Measurements from ENCODE around the gene CCR9. TPM values are rescaled to one million over a fixed set of nuclear protein-coding genes. Genes with fewer than 3 reads are reported as not detected.
A peak's percentile ranks its signal among the peaks of the same experiment; 100 is the strongest.
"Not testable (repeated sequence)": the region's sequence is repeated elsewhere in the genome, so short reads cannot be mapped to it uniquely, and the experiment has no call there.

The CCR9 gene, protein sequence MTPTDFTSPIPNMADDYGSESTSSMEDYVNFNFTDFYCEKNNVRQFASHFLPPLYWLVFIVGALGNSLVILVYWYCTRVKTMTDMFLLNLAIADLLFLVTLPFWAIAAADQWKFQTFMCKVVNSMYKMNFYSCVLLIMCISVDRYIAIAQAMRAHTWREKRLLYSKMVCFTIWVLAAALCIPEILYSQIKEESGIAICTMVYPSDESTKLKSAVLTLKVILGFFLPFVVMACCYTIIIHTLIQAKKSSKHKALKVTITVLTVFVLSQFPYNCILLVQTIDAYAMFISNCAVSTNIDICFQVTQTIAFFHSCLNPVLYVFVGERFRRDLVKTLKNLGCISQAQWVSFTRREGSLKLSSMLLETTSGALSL
- polyA plus RNA-seq (2012; ENCODE audit: low read depth, missing spikeins), result 1.7 TPM

DNA sequence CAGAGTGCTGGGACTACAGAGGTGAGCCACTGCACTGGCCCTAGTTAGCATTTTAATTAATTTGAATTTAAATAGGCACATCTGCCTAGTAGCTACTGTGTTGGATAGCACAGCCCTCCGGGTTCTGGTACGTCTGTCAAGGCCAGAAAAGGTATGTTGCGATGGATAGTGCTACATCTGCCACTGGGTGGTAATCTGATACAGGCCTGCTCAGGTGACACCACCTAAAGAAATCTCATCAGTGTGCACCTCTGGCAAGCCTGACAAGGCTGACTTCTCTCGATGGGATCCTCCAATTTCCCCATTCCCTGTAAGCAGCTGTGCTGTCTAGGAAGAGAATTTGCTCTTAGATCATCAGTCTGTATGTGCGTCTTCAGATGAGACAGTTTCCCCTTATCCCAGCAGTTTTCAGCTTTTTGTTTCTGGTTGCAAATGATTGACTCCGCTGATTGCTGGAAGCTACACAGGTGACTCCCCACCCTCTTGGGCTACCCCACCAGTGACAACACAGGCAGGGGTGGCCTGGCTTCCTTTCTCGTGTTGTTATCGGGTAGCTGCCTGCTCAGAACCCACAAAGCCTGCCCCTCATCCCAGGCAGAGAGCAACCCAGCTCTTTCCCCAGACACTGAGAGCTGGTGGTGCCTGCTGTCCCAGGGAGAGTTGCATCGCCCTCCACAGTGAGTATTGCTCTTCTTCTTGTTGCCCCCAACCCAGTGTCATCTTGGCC lies at the start of gene CCR9:
CCR9 (plus strand) TSS at position 565 of the 727 bp plus-strand sequence. CDS start 8,391 bp downstream, outside the sequence.
- DNase-seq (ENCODE audit: insufficient read length, low spot score) (no peak), FAIRE-seq (no peak)
- TF ChIP-seq PAX5 (IDR thresholded peaks at IDR 0.05; ENCODE audit: insufficient read depth, low read length, severe bottlenecking) (no peak), SPI1 (IDR thresholded peaks at IDR 0.05; ENCODE audit: low read depth, low read length) (no peak)

DNA sequence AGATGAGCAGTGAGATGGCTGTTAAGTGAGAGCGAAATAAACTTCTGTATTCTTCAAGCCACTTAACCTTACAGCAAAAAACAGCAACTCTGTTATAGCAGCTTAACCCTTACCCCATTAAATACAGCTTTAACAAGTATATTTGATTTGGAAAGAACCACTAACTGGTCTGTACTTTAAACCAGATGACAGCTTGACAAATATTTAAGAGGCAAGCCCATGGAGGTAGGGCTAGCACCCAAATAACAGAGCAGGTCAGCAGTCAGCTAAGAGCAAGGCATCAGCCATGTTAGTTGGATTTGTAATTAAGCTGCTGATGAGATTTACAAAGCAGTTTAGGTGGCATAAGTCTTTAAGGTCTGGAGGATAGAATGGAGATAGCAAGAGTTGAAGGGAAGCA lies 47.9 kb upstream of the CCR9 start:
- no peak for TF ChIP-seq POLR2AphosphoS5 (IDR thresholded peaks at IDR 0.05; ENCODE audit: low read depth, low read length)
- TF ChIP-seq POLR2A (IDR thresholded peaks at IDR 0.05; ENCODE audit: low read depth, low read length), result no peak
- no peak for TF ChIP-seq POU2F2 (IDR thresholded peaks at IDR 0.05; ENCODE audit: low read depth, low read length)
- TF ChIP-seq SPI1 (IDR thresholded peaks at IDR 0.05; ENCODE audit: low read depth, low read length), result no peak
- TF ChIP-seq PAX5 (IDR thresholded peaks at IDR 0.05; ENCODE audit: insufficient read depth, low read length, severe bottlenecking), result no peak
- no peak for TF ChIP-seq TAF1 (IDR thresholded peaks at IDR 0.05; ENCODE audit: low read depth, low read length)
- DNase-seq (ENCODE audit: insufficient read length, low spot score) (no peak), FAIRE-seq (no peak)

DNA sequence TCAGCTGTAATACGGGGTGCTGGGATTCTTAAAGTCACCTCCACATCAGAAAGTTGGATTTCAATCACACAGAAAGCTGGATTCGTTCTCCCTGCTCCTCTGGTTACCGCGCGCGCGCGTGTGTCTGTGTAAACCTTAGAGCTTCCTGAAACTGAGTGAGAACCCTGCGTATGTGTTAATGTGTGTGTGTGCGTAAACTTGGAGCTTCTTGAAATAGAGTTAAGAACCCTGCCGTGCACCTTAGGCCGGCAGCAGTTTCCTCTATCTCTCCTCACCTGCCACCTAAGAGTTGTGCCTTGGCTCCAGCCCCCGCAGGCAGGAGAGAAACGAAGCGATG lies 45.0 kb upstream of the CCR9 start:
- FAIRE-seq (no peak), DNase-seq (ENCODE audit: insufficient read length, low spot score) (no peak)
- no peak for TF ChIP-seq TAF1 (IDR thresholded peaks at IDR 0.05; ENCODE audit: low read depth, low read length)
- no peak for TF ChIP-seq POU2F2 (IDR thresholded peaks at IDR 0.05; ENCODE audit: low read depth, low read length)
- TF ChIP-seq PAX5 (IDR thresholded peaks at IDR 0.05; ENCODE audit: insufficient read depth, low read length, severe bottlenecking), result no peak
- TF ChIP-seq SPI1 (IDR thresholded peaks at IDR 0.05; ENCODE audit: low read depth, low read length), result no peak
- no peak for TF ChIP-seq POLR2A (IDR thresholded peaks at IDR 0.05; ENCODE audit: low read depth, low read length)
- TF ChIP-seq POLR2AphosphoS5 (IDR thresholded peaks at IDR 0.05; ENCODE audit: low read depth, low read length), result no peak

DNA sequence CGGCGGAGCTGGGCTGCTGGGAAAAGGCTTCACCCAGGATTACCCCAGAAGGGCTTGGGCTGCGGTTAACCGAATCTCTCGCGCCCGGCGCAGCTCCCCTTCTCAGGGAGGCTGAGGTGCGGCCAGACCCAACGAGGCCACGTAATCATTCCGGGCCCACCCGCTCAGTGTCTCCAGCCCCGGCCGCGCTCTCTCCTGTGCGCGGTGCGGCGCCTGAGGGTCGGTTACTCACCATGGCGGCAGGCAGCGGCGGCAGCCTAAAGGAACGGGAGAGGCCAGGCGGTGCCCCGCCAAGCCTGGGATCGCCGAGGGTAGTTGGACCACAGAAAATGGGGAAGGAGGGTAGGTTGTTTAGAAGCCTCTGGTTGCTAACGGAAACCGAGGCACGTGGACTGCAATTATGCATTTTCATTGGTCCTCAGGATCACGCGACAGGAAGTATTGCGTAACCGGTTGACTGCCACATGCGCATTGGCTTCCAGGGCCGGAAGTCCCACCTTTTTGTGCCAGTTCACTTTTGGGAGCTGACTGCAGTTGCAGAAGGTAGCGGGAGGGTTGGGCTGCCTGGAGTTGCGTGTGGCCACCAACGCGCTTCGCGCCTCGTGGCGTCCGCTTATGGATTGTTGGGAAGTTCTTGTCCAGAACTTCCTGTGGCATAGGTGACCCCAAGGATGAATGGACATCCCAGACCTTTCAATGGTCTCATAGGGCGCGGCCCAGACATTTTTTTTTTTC lies 44.4 kb upstream of the CCR9 start, which contains the start of gene LZTFL1:
LZTFL1 (minus strand) TSS at position 363 of the 735 bp plus-strand sequence; CDS start at position 235, 128 bp downstream.
- DNase-seq (ENCODE audit: insufficient read length, low spot score), result peak; percentile 71
- TF ChIP-seq POU2F2 (IDR thresholded peaks at IDR 0.05; ENCODE audit: low read depth, low read length) (peak; percentile 97), TAF1 (IDR thresholded peaks at IDR 0.05; ENCODE audit: low read depth, low read length) (peak; percentile 90), POLR2AphosphoS5 (IDR thresholded peaks at IDR 0.05; ENCODE audit: low read depth, low read length) (peak; percentile 84), PAX5 (IDR thresholded peaks at IDR 0.05; ENCODE audit: insufficient read depth, low read length, severe bottlenecking) (no peak), POLR2A (IDR thresholded peaks at IDR 0.05; ENCODE audit: low read depth, low read length) (peak; percentile 80), SPI1 (IDR thresholded peaks at IDR 0.05; ENCODE audit: low read depth, low read length) (peak; percentile 61)
- FAIRE-seq, result peak; percentile 99

DNA sequence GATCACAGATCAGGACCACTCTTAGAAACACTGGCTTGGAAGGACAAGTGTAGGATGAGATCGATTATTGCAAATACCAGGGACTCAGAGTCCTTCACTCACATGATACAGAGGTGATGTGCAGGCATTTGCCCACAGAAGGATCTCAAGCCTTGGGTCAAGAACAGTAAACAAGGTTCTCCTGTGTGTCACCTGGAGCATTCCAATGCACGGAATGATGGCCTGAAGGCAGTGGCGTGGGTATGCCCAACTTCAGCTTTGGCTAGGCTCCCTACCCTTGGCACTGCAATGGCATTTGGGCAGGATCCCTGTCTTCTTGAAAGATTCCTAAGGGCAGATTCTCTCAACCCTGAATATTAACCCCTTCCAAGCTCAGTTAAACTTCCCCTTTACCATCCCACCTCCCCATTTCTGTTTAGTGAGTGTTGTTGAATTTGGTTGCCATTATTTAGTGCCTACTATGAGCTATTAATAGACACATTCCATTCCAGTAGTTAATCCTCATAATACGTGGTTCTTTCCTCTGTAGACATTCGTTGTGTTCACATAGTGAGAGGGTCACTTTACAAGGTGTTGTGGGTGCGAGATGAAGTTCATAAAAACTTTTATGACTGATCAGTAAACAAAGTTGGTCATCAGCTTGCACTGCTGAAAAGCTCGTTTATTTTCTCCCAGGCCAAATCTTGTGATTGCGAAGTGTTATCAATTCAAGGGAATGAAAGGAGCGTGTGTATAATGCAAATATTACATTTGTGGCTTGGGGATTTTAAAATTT lies 43.3 kb upstream of the CCR9 start:
- FAIRE-seq (peak; percentile 5), DNase-seq (ENCODE audit: insufficient read length, low spot score) (no peak)
- TF ChIP-seq PAX5 (IDR thresholded peaks at IDR 0.05; ENCODE audit: insufficient read depth, low read length, severe bottlenecking) (no peak), TAF1 (IDR thresholded peaks at IDR 0.05; ENCODE audit: low read depth, low read length) (no peak), SPI1 (IDR thresholded peaks at IDR 0.05; ENCODE audit: low read depth, low read length) (no peak), POLR2AphosphoS5 (IDR thresholded peaks at IDR 0.05; ENCODE audit: low read depth, low read length) (no peak), POU2F2 (IDR thresholded peaks at IDR 0.05; ENCODE audit: low read depth, low read length) (no peak), POLR2A (IDR thresholded peaks at IDR 0.05; ENCODE audit: low read depth, low read length) (no peak)

DNA sequence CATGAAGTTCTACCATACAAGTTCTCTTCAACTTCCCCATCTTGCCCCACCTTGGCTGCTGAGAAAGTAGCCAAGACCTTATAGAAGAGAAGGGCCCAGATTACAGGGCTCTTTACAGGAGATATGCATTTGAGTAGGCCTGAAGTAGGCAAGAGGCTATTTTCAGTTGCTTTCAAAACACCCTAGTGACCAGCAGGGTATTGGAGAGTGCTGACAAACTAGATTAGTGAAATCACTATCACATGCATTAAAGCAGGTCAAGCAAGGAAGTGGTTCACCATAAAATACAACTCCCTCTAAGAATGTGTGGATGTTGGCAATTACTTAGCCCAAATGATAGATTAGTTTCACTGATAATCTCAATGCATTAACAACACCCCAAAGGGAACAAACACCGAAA lies 41.7 kb upstream of the CCR9 start:
- TF ChIP-seq TAF1 (IDR thresholded peaks at IDR 0.05; ENCODE audit: low read depth, low read length) (no peak), SPI1 (IDR thresholded peaks at IDR 0.05; ENCODE audit: low read depth, low read length) (peak; percentile 42; the same call in 1 of the 2 replicates)
- FAIRE-seq (no peak), DNase-seq (ENCODE audit: insufficient read length, low spot score) (no peak)

DNA sequence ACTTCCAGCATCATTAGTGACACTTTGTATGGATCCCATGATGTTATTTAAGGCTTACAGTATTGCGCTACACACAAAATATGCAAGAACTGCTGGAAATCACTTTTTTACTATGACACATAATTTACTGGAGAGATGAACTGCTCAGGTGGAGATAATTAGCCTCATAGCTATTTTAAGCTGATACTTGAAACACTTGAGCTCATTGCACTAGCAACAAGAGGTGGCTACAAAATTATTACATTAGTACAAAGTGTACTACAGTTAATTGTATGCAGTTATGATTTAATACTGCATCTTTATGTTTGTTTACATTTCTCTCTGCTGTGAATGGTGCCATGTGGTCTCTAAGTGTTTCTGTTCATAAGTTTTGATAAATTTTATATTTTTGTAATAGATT lies 38.0 kb upstream of the CCR9 start:
- TF ChIP-seq POU2F2 (IDR thresholded peaks at IDR 0.05; ENCODE audit: low read depth, low read length) (no peak), POLR2AphosphoS5 (IDR thresholded peaks at IDR 0.05; ENCODE audit: low read depth, low read length) (no peak), TAF1 (IDR thresholded peaks at IDR 0.05; ENCODE audit: low read depth, low read length) (no peak), POLR2A (IDR thresholded peaks at IDR 0.05; ENCODE audit: low read depth, low read length) (no peak), SPI1 (IDR thresholded peaks at IDR 0.05; ENCODE audit: low read depth, low read length) (no peak), PAX5 (IDR thresholded peaks at IDR 0.05; ENCODE audit: insufficient read depth, low read length, severe bottlenecking) (no peak)
- no peak for DNase-seq (ENCODE audit: insufficient read length, low spot score)
- no peak for FAIRE-seq

DNA sequence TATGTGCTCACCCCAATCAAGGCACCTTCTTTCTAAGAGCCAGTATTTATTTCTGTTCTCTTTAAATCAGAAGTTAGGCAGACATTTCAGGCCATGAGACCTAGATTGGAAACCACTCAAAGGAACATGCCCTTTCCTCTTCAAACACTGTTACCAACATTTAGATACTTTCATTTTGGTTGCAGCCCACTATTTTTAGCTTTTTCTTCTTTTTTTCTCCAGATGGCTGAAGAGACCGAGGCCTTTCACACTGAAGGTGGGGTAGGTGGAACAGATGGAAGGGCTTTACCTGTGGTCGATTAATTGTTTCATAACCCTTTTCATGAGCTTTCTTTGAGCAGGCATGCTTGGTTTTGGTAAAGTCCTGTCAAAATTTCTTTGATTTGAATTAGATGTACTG lies 33.5 kb upstream of the CCR9 start:
- FAIRE-seq, result peak; percentile 70
- TF ChIP-seq POU2F2 (IDR thresholded peaks at IDR 0.05; ENCODE audit: low read depth, low read length), result no peak
- no peak for DNase-seq (ENCODE audit: insufficient read length, low spot score)

DNA sequence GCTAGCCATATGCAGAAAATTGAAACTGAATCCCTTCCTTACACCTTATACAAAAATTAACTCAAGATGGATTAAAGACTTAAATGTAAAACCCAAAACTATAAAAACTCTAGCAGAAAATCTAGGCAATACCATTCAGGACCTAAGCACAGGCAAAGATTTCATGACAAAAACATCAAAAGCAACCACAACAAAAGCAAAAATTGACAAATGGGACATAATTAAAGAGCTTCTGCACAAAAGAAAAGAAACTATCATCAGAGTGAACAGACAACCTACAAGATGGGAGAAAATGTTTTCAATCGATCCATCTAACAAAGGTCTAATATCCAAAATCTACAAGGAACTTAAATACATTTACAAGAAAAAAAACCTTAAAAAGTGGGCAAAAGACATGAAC lies 30.0 kb upstream of the CCR9 start:
- not testable (repeated sequence) for DNase-seq (ENCODE audit: insufficient read length, low spot score); FAIRE-seq

DNA sequence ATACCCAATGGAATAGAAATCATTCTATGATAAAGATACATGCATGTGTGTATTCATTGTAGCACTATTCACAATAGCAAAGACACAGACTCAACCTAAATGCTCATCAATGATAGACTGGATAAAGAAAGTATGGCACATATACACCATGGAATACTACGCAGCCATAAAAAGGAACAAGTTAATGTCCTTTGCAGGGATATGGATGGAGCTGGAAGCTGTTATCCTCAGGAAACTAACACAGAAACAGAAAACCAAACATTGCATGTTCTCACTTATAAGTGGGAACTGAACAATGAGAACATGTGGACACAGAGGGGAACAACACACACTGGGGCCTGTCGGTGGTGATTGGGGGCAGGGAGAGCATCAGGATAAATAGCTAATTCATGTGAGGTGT lies 29.3 kb upstream of the CCR9 start:
- FAIRE-seq; DNase-seq (ENCODE audit: insufficient read length, low spot score): not testable (repeated sequence)
